Fibroblast of lung (primary cell): ENCODE results near the gene MICU1.

Experiments
- EZH2 ChIP-seq: IDR thresholded peaks from 2 replicates; pipeline ENCODE4 v1.5.1; 2012; ENCODE audit warnings: low read length, control low read depth, mild to moderate bottlenecking; ENCODE audit errors: missing control alignments
- TF ChIP-seq, protein P1 (sequence below), 2 donors: IDR thresholded peaks in 1 of 2; conservative IDR thresholded peaks in 1 of 2; 1 replicate in 1 of 2; 2 replicates in 1 of 2; pipeline ENCODE4 v1.5.1; 2011 to 2012; ENCODE audit warnings: low read length in 2 of 2, control low read depth in 1 of 2, inconsistent platforms in 1 of 2, low read depth in 1 of 2, mild to moderate bottlenecking in 1 of 2

DNA sequence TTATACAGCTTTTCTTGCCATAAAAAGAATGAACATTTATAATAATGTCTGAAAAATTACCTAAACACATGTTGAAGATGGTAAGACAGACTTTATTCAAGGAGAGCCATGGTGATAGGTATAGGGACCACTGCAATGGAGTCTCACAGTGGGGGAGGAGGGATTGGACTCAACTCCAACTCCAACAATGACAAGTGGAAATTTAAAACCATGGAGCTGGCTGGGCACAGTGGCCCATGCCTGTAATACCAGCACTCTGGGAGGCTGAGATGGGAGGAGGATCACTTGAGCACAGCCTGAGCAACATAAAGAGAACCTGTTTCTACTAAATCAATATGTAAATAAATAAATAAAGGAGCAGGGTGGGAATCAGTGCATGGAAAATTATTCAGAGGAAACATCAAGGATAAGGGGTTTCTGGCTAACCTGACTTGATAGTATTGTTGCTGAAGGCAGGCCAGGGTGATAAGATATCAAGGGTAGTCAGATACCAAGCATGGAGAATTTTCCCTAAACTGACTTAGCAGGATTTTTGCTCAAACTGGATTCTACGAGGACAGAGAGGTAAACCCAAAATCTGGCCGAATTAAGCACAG lies 19.5 kb upstream of the MICU1 start:
- TF ChIP-seq, protein P1, sequence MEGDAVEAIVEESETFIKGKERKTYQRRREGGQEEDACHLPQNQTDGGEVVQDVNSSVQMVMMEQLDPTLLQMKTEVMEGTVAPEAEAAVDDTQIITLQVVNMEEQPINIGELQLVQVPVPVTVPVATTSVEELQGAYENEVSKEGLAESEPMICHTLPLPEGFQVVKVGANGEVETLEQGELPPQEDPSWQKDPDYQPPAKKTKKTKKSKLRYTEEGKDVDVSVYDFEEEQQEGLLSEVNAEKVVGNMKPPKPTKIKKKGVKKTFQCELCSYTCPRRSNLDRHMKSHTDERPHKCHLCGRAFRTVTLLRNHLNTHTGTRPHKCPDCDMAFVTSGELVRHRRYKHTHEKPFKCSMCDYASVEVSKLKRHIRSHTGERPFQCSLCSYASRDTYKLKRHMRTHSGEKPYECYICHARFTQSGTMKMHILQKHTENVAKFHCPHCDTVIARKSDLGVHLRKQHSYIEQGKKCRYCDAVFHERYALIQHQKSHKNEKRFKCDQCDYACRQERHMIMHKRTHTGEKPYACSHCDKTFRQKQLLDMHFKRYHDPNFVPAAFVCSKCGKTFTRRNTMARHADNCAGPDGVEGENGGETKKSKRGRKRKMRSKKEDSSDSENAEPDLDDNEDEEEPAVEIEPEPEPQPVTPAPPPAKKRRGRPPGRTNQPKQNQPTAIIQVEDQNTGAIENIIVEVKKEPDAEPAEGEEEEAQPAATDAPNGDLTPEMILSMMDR (conservative IDR thresholded peaks at IDR 0.05 in 1 of 2, IDR thresholded peaks at IDR 0.05 in 1 of 2; ENCODE audit: low read depth in 1 of 2, low read length in 2 of 2): no peak
- TF ChIP-seq EZH2: no peak
